Smooth muscle cell (in vitro differentiated cells): ENCODE measurements around the gene MED15. TPM values are rescaled to one million over a fixed set of nuclear protein-coding genes. Genes with fewer than 3 reads are reported as not detected.

Experiments
- DNase-seq: peaks from one replicate; lab custom pipeline; 2025; ENCODE audit not compliant: unreplicated experiment; lab: John Stamatoyannopoulos, UW
- H2AFZ ChIP-seq: fragments of 200-600 bp; sonication (generic); 2 replicates; pipeline ENCODE4 v1.6.0; 2016; ENCODE audit warnings: antibody characterized with exemption, low read depth, mild to moderate bottlenecking
- H3F3A ChIP-seq: fragments of 200-600 bp; sonication (generic); 2 replicates; pipeline ENCODE4 v1.6.0; 2017; ENCODE audit warnings: antibody characterized with exemption, low read depth
- H3K27ac ChIP-seq: fragments of 200-600 bp; sonication (generic); 2 replicates; pipeline ENCODE4 v1.5.1; 2016; ENCODE audit warnings: low read depth, mild to moderate bottlenecking
- H3K27me3 ChIP-seq: fragments of 200-600 bp; sonication (generic); 2 replicates; pipeline ENCODE4 v1.6.1; 2016; ENCODE audit warnings: low read depth, mild to moderate bottlenecking
- H3K36me3 ChIP-seq: fragments of 200-600 bp; sonication (generic); 2 replicates; pipeline ENCODE4 v1.5.1; 2016; ENCODE audit warnings: low read depth
- H3K4me1 ChIP-seq: fragments of 200-600 bp; sonication (generic); 2 replicates; pipeline ENCODE4 v1.5.1; 2016; ENCODE audit warnings: low read depth
- H3K4me2 ChIP-seq: fragments of 200-600 bp; sonication (generic); 2 replicates; pipeline ENCODE4 v1.6.0; 2016; ENCODE audit warnings: mild to moderate bottlenecking
- H3K4me3 ChIP-seq: fragments of 200-600 bp; sonication (generic); 2 replicates; pipeline ENCODE4 v1.5.1; 2016; ENCODE audit warnings: mild to moderate bottlenecking
- H3K79me2 ChIP-seq: fragments of 200-600 bp; sonication (generic); 2 replicates; pipeline ENCODE4 v1.6.0; 2016; ENCODE audit warnings: low read depth, mild to moderate bottlenecking
- H3K9ac ChIP-seq: fragments of 200-600 bp; sonication (generic); 2 replicates; pipeline ENCODE4 v1.6.0; 2016; ENCODE audit warnings: low read depth
- H3K9me3 ChIP-seq: fragments of 200-600 bp; sonication (generic); replicated peaks from 2 replicates; pipeline ENCODE4 v1.5.1; 2016; ENCODE audit warnings: low read depth
- H4K20me1 ChIP-seq: fragments of 200-600 bp; sonication (generic); 2 replicates; pipeline ENCODE4 v1.6.0; 2016; ENCODE audit warnings: low read depth
- WGBS: methylation state at CpG from one replicate; pipeline ENCODE4 v1.1.7; 2016; ENCODE audit warnings: low lambda C conversion rate; 5-methylcytosine and 5-hydroxymethylcytosine counted together
- polyA plus RNA-seq: library from polyadenylated mRNA; unstranded; fragments of >200 nt; fragmentation: Nextera tagmentation; extraction: Ambion mirVana; gene quantifications from 2 replicates; pipeline ENCODE4 v1.2.1, GENCODE V29; 2016
- total RNA-seq: library from RNA; depleted of rRNA; stranded (reverse); fragments of >200 nt; gene quantifications from 2 replicates; pipeline ENCODE4 v1.2.3, GENCODE V29; 2014
- TF ChIP-seq, protein P1 (sequence below): fragments of 200-600 bp; sonication (generic); IDR thresholded peaks from 2 replicates; pipeline ENCODE4 v1.5.1; 2017; ENCODE audit warnings: borderline replicate concordance, mild to moderate bottlenecking, antibody characterized with exemption; ENCODE audit not compliant: insufficient read depth, poor library complexity, severe bottlenecking

The MED15 gene
- total and polyA plus RNA-seq, 2 experiments from 2014 or later = 25.3 to 70.5 TPM

DNA sequence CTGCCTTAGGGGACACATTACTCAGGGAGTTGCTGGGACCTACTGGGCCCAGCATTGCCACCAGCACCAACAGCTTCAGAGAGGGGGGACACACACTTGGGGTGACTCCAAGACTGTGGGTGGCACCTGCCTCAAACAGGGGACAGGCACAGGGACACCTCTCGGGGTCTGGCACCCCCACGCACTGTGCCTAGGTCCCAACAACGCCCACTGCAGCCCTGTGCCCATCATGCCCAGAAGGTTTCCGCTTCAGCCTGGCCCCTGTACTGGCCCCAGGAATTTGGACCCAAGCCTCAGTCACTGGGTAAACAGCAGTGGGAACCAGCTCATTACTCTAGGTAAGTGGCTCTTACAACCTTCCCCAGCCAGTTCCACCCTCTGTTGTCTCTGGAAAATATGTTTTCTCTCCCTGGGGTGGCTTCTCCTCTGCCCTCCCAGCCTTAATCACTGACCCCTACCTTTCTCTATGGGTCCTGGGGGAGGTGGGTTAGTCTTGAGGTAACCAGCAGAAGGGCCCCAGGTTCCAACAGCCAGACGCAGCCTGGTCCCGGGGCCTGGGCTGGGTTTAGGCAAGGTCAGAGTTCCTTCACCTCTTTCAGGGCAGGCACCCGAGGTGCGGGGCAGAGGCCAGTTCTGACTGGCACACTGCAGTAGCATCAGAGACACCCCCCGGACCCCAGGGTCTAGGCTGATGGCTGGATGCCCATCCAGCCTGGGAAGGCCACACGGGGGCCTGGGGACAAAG lies 123.6 kb downstream of the MED15 start:
- no peak overlapping the region for H3K4me3 ChIP-seq
- no peaks in the 10 kb centered on the region for H3K4me1 ChIP-seq

DNA sequence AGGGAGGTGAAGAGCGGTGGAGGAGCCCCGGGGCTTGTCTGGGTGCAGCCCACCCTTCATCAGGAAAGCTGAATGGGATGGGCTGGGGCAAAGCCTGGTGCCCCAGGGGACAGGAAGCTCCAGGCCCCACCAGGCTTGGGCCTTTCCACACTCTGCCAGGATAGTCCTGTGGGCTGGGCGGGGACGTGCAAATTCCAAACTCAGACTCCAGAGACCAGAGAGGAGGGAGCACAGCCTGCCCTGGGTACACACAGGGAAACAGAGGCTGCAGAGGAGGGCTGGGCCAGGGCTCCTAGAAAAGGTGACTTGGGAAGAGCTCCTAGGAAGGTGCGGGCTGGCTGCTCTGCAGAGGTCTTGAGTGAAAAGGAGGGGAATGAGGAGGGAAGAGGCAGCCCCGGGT lies 124.7 kb downstream of the MED15 start:
- no peak for DNase-seq
- Histone ChIP-seq H3K4me2 (no peak overlapping the region), H2AFZ (no peak overlapping the region), H3K9ac (no peak overlapping the region), H3K27ac (no peak overlapping the region), H3F3A (no peaks in the 10 kb centered on the region), H3K36me3 (no peaks in the 10 kb centered on the region), H4K20me1 (no peaks in the 10 kb centered on the region), H3K79me2 (no peaks in the 10 kb centered on the region), H3K9me3 (no peaks in the 10 kb centered on the region), H3K4me3 (no peak overlapping the region), H3K4me1 (no peaks in the 10 kb centered on the region), H3K27me3 (peaks cover 12% of the 10 kb centered on the region)
- TF ChIP-seq, protein P1, sequence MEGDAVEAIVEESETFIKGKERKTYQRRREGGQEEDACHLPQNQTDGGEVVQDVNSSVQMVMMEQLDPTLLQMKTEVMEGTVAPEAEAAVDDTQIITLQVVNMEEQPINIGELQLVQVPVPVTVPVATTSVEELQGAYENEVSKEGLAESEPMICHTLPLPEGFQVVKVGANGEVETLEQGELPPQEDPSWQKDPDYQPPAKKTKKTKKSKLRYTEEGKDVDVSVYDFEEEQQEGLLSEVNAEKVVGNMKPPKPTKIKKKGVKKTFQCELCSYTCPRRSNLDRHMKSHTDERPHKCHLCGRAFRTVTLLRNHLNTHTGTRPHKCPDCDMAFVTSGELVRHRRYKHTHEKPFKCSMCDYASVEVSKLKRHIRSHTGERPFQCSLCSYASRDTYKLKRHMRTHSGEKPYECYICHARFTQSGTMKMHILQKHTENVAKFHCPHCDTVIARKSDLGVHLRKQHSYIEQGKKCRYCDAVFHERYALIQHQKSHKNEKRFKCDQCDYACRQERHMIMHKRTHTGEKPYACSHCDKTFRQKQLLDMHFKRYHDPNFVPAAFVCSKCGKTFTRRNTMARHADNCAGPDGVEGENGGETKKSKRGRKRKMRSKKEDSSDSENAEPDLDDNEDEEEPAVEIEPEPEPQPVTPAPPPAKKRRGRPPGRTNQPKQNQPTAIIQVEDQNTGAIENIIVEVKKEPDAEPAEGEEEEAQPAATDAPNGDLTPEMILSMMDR = no peak
- 81% methylated on average over 6 of the region's 6 CpGs for WGBS

More for the DNA sequence above, 123.6 kb downstream of the MED15 start:
- H3K79me2 ChIP-seq = no peaks in the 10 kb centered on the region
- no peak overlapping the region for H3K27ac ChIP-seq
- H3F3A ChIP-seq = no peaks in the 10 kb centered on the region
- TF ChIP-seq, protein P1 = no peak
- no peak overlapping the region for H3K9ac ChIP-seq
- H3K27me3 ChIP-seq = peaks cover 12% of the 10 kb centered on the region
- 91% methylated on average over 10 of the region's 10 CpGs for whole genome bisulfite sequencing
- no peak for DNase-seq
- H3K36me3 ChIP-seq = no peaks in the 10 kb centered on the region
- no peaks in the 10 kb centered on the region for H4K20me1 ChIP-seq
- H3K4me2 ChIP-seq = no peak overlapping the region
- no peaks in the 10 kb centered on the region for H3K9me3 ChIP-seq
- H2AFZ ChIP-seq = no peak overlapping the region

DNA sequence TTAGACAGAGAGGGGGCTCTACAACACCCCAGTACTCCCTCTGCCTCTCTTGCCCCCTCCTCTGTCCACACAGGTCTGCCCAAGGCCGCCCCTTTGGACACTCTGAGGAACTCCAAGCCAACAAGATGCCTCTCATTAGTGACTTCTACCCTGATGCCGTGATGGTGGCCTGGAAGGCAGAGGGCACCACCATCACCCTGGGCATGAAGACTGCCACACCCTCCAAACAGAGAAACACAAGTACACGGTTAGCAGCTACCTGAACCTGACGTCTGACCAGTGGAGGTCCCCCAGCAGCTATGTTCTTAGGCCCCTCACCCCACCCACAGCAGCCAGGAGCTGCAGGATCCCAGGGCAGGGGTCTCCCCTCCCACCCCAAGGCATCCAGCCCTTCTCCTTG lies 125.1 kb downstream of the MED15 start:
- Histone ChIP-seq H3K4me1 (no peaks in the 10 kb centered on the region), H2AFZ (no peak overlapping the region), H3K4me3 (no peak overlapping the region), H3F3A (no peaks in the 10 kb centered on the region), H3K9me3 (no peaks in the 10 kb centered on the region), H3K36me3 (no peaks in the 10 kb centered on the region), H3K27me3 (peaks cover 10% of the 10 kb centered on the region), H3K4me2 (no peak overlapping the region), H3K9ac (no peak overlapping the region), H3K27ac (no peak overlapping the region), H4K20me1 (no peaks in the 10 kb centered on the region), H3K79me2 (no peaks in the 10 kb centered on the region)
- WGBS = 74% methylated on average over 4 of the region's 4 CpGs
- DNase-seq = no peak
- TF ChIP-seq, protein P1 = no peak
